H4 (cell line): Measurements from ENCODE around the gene LCE7A. TPM values are rescaled to one million over a fixed set of nuclear protein-coding genes. Genes with fewer than 3 reads are reported as not detected.

ENCODE experiments used
- DNase-seq: peaks from one replicate; pipeline ENCODE4 v3.0.0-alpha.2; 2015; ENCODE audit warnings: low spot score
- total RNA-seq: library from RNA; depleted of rRNA; stranded (reverse); fragments of >200 nt; shearing (Covaris generic); gene quantifications from 2 replicates; pipeline ENCODE4 v1.2.3, GENCODE V29; 2014; rRNA removed

LCE7A gene
- total RNA-seq: not detected in 2 replicates

- no peak for DNase-seq
These were observed at the start of gene LCE7A for GRCh38 chr1:152859696-152860095. Gene LCE7A (plus strand): TSS chr1:152859996. CDS start chr1:152860698, 702 bp downstream.

GRCh38 chr1:152811050-152811449 is 48.7 kb upstream of the LCE7A start:
- peak; percentile 1 for DNase-seq

GRCh38 chr1:152811671-152812070 is 48.1 kb upstream of the LCE7A start, which contains the start of gene LCE1B:
Gene LCE1B (plus strand): TSS chr1:152811971. CDS start chr1:152812447, 476 bp downstream.
- peak; percentile 0 for DNase-seq

- DNase-seq: peak; percentile 1
These were observed 42.5 kb upstream of the LCE7A start for GRCh38 chr1:152817309-152817708.

GRCh38 chr1:152823294-152823693 is 36.5 kb upstream of the LCE7A start:
- DNase-seq: no peak

GRCh38 chr1:152824964-152825363 is 34.8 kb upstream of the LCE7A start:
- no peak for DNase-seq

- no peak for DNase-seq
These were observed 32.6 kb upstream of the LCE7A start, which contains the start of gene LCE1A for GRCh38 chr1:152827173-152827572. Gene LCE1A (plus strand): TSS chr1:152827473. CDS start chr1:152827473, 0 bp downstream.

GRCh38 chr1:152836870-152837269 is 22.9 kb upstream of the LCE7A start:
- no peak for DNase-seq

GRCh38 chr1:152842556-152842955 is 17.2 kb upstream of the LCE7A start, which contains the start of gene LCE6A:
Gene LCE6A (plus strand): TSS chr1:152842856. CDS start chr1:152843521, 665 bp downstream.
- no peak for DNase-seq

- DNase-seq: no peak
These were observed 4.1 kb upstream of the LCE7A start for GRCh38 chr1:152855661-152856060.

- DNase-seq: no peak
These were observed 1.7 kb upstream of the LCE7A start for GRCh38 chr1:152858062-152858461.

GRCh38 chr1:152860129-152860528 is 333 bp downstream of the LCE7A start:
- DNase-seq: no peak

GRCh38 chr1:152861374-152861773 is 1.6 kb downstream of the LCE7A start:
- no peak for DNase-seq

GRCh38 chr1:152864443-152864842 is 4.6 kb downstream of the LCE7A start:
- DNase-seq: no peak

GRCh38 chr1:152866321-152866720 is 6.5 kb downstream of the LCE7A start:
- DNase-seq: no peak

- DNase-seq: peak; percentile 69
These were observed 10.1 kb downstream of the LCE7A start for GRCh38 chr1:152869808-152870419.

GRCh38 chr1:152870831-152871730 is 11.3 kb downstream of the LCE7A start:
- peak; percentile 47 for DNase-seq

GRCh38 chr1:152871731-152872126 is 11.9 kb downstream of the LCE7A start:
- no peak for DNase-seq

- DNase-seq: no peak
These were observed 13.7 kb downstream of the LCE7A start for GRCh38 chr1:152873495-152873894.

GRCh38 chr1:152876827-152877226 is 17.0 kb downstream of the LCE7A start:
- DNase-seq: no peak

- no peak for DNase-seq
These were observed 18.2 kb downstream of the LCE7A start, which contains the start of gene SMCP for GRCh38 chr1:152878042-152878441. Gene SMCP (plus strand): TSS chr1:152878322. CDS start chr1:152884423, 6,101 bp downstream.

GRCh38 chr1:152879559-152880198 is 19.9 kb downstream of the LCE7A start:
- DNase-seq: no peak
